Heart left ventricle (tissue), 16 donors: ENCODE results near the gene PAEP. TPM values are rescaled to one million over a fixed set of nuclear protein-coding genes. Genes with fewer than 3 reads are reported as not detected.

Experiments used
- ATAC-seq, 4 donors: fragments of 200-7000 bp; cut with Tn5 transposase; one replicate each; pipeline ENCODE4 v1.9.1; 2020 to 2022; ENCODE audit warnings: moderate library complexity in 4 of 4, mild to moderate bottlenecking in 3 of 4, moderate number of reproducible peaks in 1 of 4
- DNase-seq, 5 donors: peaks; one replicate each; pipeline ENCODE4 v3.0.0-alpha.2; 2020
- H3K27ac ChIP-seq, 12 donors: fragments of 200-600 bp; sonication (generic) in 4 of 12; one replicate each; pipeline versions ENCODE4 v1.5.0 to v1.8.0; 2016 to 2022; ENCODE audit warnings: mild to moderate bottlenecking in 2 of 12
- H3K27me3 ChIP-seq, 9 donors: fragments of 200-600 bp; sonication (generic) in 2 of 9; one replicate each; pipeline versions ENCODE4 v1.5.1 to v1.8.0; 2016 to 2022; ENCODE audit warnings: mild to moderate bottlenecking in 3 of 9
- H3K36me3 ChIP-seq, 9 donors: fragments of 200-600 bp; sonication (generic) in 2 of 9; one replicate each; pipeline versions ENCODE4 v1.5.0 to v1.8.0; 2018 to 2022; ENCODE audit warnings: mild to moderate bottlenecking in 2 of 9
- H3K4me1 ChIP-seq, 12 donors: fragments of 200-600 bp; sonication (generic) in 4 of 12; one replicate each; pipeline versions ENCODE4 v1.5.0 to v1.8.0; 2016 to 2022; ENCODE audit warnings: mild to moderate bottlenecking in 3 of 12
- H3K4me3 ChIP-seq, 12 donors: fragments of 200-600 bp; sonication (generic) in 4 of 12; one replicate each; pipeline versions ENCODE4 v1.5.0 to v1.8.0; 2017 to 2022; ENCODE audit warnings: mild to moderate bottlenecking in 9 of 12, moderate library complexity in 4 of 12
- H3K9me3 ChIP-seq, 12 donors: fragments of 200-600 bp; sonication (generic) in 4 of 12; one replicate each; pipeline versions ENCODE4 v1.5.0 to v1.8.0; 2016 to 2022; ENCODE audit warnings: mild to moderate bottlenecking in 1 of 12
- POLR2A ChIP-seq, 2 donors: fragments of 450-650 bp; IDR thresholded peaks; one replicate each; pipeline ENCODE4 v1.6.1; 2017; ENCODE audit warnings: antibody characterized with exemption in 2 of 2, mild to moderate bottlenecking in 2 of 2, moderate library complexity in 2 of 2
- WGBS, 4 donors: extraction: QIAGEN DNeasy Blood & Tissue Kit in 2 of 4; methylation state at CpG; one replicate each; pipeline versions ENCODE4 v1.1.5 to v1.1.7; 2013 to 2018; 5-methylcytosine and 5-hydroxymethylcytosine counted together
- intact Hi-C, 10 donors: fragments of 100-400 bp; cut with DNase I; formaldehyde crosslinking; loops; one replicate each; pipeline versions ENCODE4 v1.11.1 to v1.14.2; 2022
- polyA plus RNA-seq, 2 donors: library from polyadenylated mRNA; stranded (reverse); fragments of 200-250 nt; gene quantifications; one replicate each; pipeline ENCODE4 v1.2.3, GENCODE V29; 2013
- total RNA-seq, 9 donors: library from RNA; depleted of rRNA in 2 of 9; stranded (reverse); fragments of >200 nt in 2 of 9; fragmentation: NEBNext Ultra II Directional in 3 of 9; extraction: Animal tissue kit (Norgen Biotek cat#: 25700) in 3 of 9; gene quantifications; one replicate each; pipeline versions ENCODE4 v1.1.0 to v1.2.4, GENCODE V29; 2016 to 2023
- TF ChIP-seq, protein P1 (sequence below), 12 donors: fragments of 200-600 bp; sonication (generic) in 4 of 12; IDR thresholded peaks; one replicate each; pipeline versions ENCODE4 v1.5.0 to v1.8.0; 2018 to 2022; ENCODE audit warnings: antibody characterized with exemption in 12 of 12, mild to moderate bottlenecking in 5 of 12
- donor health status: ischemic (EF 13 %, LVEDD 7.1; RV severe dilation, severe dysfunction).
- donor health status: healthy with polysubstance abuse.
- donor health status: DM: no; HTN: yes; CAD: no.
- donor health status: DM: no; HTN: no; CAD: no.
- donor health status: ischemic (EF 25% LVEDD 6.9; RV normal size, moderate dysfunction).
- donor health status: ischemic (EF 25% LVEDD 5.7; RV mildly dilated, moderate dysfunction).
- donor health status: healthy.
- donor health status: DM: yes; HTN: yes; CAD: no.
- donor health status: ischemic (EF 35%, LVEDD 5.7; RV mildly dilated, moderate dysfunction).
- donor health status: nonischemic (EF 11% LVEDD 7.7; RV severe dilation, severe dysfunction).
- donor health status: DM: yes; HTN: yes; CAD: no.
- donor health status: PGD.
- donor health status: ischemic (EF 29% LVEDD 5.4; RV normal size, mild dysfunction).
- donor health status: nonischemic (EF 23%, LVEDD 6.1; RV moderate dilation, normal function).

Gene PAEP
- total and polyA plus RNA-seq, 11 donors: not detected

DNA sequence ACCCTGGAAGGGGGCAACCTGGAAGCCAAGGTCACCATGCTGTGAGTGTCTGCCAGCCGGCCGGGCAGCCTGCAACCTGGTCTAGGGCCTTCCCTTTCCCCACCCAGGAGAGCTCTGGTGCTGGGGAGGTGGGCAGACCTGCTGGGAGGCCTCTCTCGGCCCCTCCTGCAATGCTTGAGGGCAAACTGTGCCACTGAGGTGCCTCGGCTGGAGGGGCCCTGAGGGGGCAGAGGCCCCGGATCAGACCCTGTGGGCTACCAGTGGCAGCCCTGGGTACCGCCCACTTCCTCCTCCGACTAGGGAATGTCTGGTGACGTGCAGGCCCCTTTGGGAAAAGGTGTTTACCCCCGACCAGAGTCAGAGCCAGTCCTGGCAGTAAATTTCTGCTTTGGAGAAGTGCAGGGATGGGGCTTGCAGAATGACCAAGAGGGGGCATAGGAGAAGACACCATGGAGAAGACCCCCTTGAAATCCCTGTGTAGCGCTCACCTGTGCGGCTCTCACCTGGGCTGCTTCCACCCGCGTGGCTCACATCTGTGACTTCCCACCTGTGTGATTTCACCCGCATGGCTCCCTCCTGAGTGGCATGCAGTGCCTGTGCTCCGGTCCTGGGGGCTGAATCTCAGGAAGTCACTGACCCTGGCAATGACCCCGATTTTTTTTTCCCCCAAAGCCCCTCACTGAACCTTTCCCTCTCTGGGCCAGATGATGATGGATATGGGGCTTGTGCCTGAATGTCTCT, 39.2 kb upstream of the PAEP start:
- no peak for TF ChIP-seq POLR2A (IDR thresholded peaks at IDR 0.05)
- TF ChIP-seq, protein P1, sequence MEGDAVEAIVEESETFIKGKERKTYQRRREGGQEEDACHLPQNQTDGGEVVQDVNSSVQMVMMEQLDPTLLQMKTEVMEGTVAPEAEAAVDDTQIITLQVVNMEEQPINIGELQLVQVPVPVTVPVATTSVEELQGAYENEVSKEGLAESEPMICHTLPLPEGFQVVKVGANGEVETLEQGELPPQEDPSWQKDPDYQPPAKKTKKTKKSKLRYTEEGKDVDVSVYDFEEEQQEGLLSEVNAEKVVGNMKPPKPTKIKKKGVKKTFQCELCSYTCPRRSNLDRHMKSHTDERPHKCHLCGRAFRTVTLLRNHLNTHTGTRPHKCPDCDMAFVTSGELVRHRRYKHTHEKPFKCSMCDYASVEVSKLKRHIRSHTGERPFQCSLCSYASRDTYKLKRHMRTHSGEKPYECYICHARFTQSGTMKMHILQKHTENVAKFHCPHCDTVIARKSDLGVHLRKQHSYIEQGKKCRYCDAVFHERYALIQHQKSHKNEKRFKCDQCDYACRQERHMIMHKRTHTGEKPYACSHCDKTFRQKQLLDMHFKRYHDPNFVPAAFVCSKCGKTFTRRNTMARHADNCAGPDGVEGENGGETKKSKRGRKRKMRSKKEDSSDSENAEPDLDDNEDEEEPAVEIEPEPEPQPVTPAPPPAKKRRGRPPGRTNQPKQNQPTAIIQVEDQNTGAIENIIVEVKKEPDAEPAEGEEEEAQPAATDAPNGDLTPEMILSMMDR (IDR thresholded peaks at IDR 0.05): no peak
- H3K36me3 ChIP-seq: no peaks in the 10 kb centered on the region
- no peaks in the 10 kb centered on the region for H3K4me1 ChIP-seq
- intact Hi-C loops: no loop called here
- H3K27ac ChIP-seq: no peak overlapping the region
- no peaks in the 10 kb centered on the region for H3K9me3 ChIP-seq
- ATAC-seq (no peak), DNase-seq (peak in 1 of 5 donors; percentile 29)
- 71 to 90% (median 78%) methylated on average over 9 to 16 of the region's 16 CpGs for WGBS, 4 donors
- no peak overlapping the region for H3K4me3 ChIP-seq
- peaks cover 0 to 25% (median 3%) of the 10 kb centered on the region in 9 donors for H3K27me3 ChIP-seq

DNA sequence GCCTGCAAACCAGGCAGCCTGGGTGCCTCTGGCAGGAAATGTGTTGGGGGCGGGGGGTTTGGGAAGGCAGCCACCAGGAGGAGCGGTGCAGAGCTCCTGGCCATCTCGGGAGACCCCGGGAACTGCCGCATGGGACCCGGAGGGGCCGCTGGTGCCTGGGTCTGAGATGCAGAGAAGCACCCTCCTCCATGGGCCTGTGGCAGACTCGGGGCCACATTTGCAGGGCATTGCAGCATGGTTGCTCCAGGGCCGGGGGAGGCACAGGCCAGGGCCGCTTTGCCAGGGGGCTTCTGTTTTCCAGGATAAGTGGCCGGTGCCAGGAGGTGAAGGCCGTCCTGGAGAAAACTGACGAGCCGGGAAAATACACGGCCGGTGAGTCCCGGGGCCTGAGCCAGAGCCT, 38.6 kb upstream of the PAEP start:
- Histone ChIP-seq H3K36me3 (no peaks in the 10 kb centered on the region), H3K27me3 (peaks cover 0 to 25% (median 3%) of the 10 kb centered on the region in 9 donors), H3K9me3 (no peaks in the 10 kb centered on the region), H3K4me1 (no peaks in the 10 kb centered on the region), H3K4me3 (no peak overlapping the region), H3K27ac (no peak overlapping the region)
- no peak for ATAC-seq
- intact Hi-C loops: no loop called here
- no peak for TF ChIP-seq POLR2A (IDR thresholded peaks at IDR 0.05)
- TF ChIP-seq, protein P1 (IDR thresholded peaks at IDR 0.05): no peak
- WGBS, 4 donors: 68 to 74% (median 72%) methylated on average over 12 to 17 of the region's 17 CpGs
- DNase-seq: peak in 1 of 5 donors; percentile 43

DNA sequence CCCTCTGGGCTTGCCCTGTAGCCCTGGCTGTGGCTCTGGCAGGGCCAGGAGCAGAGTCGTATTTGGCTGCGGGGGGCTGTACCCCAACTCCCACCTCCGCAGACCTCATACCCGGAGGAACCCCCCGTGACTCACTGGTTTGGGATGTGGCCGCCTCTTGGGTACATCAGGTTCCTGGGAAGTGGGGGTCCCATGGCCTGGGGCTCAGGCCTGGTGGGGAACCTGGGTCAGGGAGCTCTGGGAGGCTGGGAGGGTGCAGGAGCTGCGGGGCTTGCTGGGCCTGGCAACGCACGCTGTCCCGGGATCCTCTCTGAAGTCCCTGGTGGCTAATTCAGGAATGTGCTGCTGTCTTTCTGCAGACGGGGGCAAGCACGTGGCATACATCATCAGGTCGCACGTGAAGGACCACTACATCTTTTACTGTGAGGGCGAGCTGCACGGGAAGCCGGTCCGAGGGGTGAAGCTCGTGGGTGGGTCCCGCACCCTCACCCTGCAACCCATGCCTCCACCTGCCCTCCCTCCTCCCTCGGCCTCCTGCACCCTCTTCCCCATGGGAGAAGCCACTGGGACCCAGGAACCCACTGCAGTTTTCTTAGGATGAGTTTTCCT, 37.9 kb upstream of the PAEP start:
- intact Hi-C loops: loop anchor here in 1 of 10 donors (2.0 kb wide), 1 partner anchor 35 kb away; no protein-coding TSS in a partner anchor
- Histone ChIP-seq H3K4me1 (no peaks in the 10 kb centered on the region), H3K4me3 (no peak overlapping the region), H3K36me3 (no peaks in the 10 kb centered on the region), H3K27me3 (peaks cover 0 to 25% (median 3%) of the 10 kb centered on the region in 9 donors), H3K9me3 (no peaks in the 10 kb centered on the region), H3K27ac (no peak overlapping the region)
- DNase-seq (peak in 1 of 5 donors; percentile 51), ATAC-seq (no peak)
- WGBS, 4 donors: 65 to 94% (median 70%) methylated on average over 3 to 21 of the region's 21 CpGs
- TF ChIP-seq, protein P1 (IDR thresholded peaks at IDR 0.05): no peak
- no peak for TF ChIP-seq POLR2A (IDR thresholded peaks at IDR 0.05)

DNA sequence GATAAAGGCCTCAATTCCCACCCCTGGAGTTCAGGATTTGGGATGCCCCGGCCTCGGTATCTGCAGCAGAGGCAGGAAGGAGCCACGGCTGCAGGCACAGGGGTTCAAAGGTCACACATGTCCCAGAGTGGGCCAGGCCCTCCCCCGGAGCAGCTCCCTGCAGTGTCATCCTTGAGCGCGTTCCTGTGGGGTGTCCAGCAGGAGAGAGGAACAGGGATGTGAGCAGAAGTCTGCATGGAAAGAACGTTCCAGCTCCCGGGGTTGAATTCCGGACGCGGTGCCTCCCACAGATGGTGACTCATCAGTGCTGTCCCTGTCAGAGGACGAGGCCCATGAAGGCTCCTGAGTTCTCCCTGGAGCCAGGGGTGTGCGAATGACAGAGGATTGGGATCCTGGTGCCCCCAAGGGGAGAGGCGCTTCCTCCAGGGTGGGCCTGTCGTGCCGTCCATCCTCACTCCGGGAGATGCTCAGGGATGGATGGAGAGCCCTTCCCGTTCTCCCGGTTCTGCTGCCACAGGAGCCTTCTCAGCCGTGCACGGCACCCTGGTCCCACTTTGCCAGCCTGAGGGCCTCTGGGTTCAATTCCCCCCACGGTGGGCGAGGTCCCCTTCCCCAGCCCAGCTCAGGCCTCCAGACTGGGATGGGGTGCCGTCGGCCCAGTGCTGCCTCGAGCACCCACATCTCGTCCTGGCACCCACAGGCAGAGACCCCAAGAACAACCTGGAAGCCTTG, 37.3 kb upstream of the PAEP start:
- peak in 1 of 5 donors; percentile 60 for DNase-seq
- no peak for TF ChIP-seq POLR2A (IDR thresholded peaks at IDR 0.05)
- TF ChIP-seq, protein P1 (IDR thresholded peaks at IDR 0.05): no peak
- intact Hi-C loops: loop anchor here in 1 of 10 donors (2.0 kb wide), 1 partner anchor 35 kb away; no protein-coding TSS in a partner anchor
- Histone ChIP-seq H3K4me3 (no peak overlapping the region), H3K9me3 (no peaks in the 10 kb centered on the region), H3K27ac (no peak overlapping the region), H3K4me1 (no peaks in the 10 kb centered on the region), H3K27me3 (peaks cover 0 to 25% (median 3%) of the 10 kb centered on the region in 9 donors), H3K36me3 (no peaks in the 10 kb centered on the region)
- peak in 3 of 4 donors; percentile 5 to 45 (median 23) for ATAC-seq
- 45 to 70% (median 59%) methylated on average over 11 to 27 of the region's 27 CpGs for WGBS, 4 donors
